Hematopoietic multipotent progenitor cell treated with erythropoietin and hydrocortisone succinate and interleukin-3 and kit ligand, for 17 days (in vitro differentiated cells): ENCODE data around the gene KIAA1755.
A peak's percentile ranks its signal among the peaks of the same experiment; 100 is the strongest.

ENCODE experiments used
- DNase-seq: peaks from one replicate; pipeline ENCODE4 v3.0.0-alpha.2; 2015; ENCODE audit warnings: low spot score

KIAA1755 gene

DNA sequence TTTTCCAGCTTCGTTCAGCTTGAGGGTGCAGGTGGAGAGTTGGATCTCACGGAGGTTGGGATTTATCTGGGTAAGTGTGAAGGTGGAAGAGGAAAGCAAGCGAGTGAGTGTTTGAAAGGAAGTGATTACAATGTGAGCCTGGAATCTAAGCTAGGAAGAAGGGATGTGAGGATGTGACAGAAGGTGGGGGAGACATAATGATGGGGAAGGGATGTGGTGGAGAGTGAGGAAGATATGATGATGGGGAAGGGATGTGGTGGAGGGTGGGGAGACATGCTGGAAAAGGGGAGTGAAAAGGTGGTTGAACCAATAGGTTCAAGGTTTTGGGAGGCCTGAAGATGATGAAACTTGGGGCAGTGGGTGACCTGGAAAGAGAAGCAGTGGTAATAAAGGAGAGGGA lies 23.2 kb downstream of the KIAA1755 start:
- DNase-seq = no peak

- no peak for DNase-seq
Observed at GRCh38 chr20:38231531-38232121, 28.9 kb downstream of the KIAA1755 start.

- DNase-seq = no peak
Observed at GRCh38 chr20:38230957-38231526, 29.5 kb downstream of the KIAA1755 start.

GRCh38 chr20:38230253-38230551 lies 30.3 kb downstream of the KIAA1755 start:
- DNase-seq = no peak

DNA sequence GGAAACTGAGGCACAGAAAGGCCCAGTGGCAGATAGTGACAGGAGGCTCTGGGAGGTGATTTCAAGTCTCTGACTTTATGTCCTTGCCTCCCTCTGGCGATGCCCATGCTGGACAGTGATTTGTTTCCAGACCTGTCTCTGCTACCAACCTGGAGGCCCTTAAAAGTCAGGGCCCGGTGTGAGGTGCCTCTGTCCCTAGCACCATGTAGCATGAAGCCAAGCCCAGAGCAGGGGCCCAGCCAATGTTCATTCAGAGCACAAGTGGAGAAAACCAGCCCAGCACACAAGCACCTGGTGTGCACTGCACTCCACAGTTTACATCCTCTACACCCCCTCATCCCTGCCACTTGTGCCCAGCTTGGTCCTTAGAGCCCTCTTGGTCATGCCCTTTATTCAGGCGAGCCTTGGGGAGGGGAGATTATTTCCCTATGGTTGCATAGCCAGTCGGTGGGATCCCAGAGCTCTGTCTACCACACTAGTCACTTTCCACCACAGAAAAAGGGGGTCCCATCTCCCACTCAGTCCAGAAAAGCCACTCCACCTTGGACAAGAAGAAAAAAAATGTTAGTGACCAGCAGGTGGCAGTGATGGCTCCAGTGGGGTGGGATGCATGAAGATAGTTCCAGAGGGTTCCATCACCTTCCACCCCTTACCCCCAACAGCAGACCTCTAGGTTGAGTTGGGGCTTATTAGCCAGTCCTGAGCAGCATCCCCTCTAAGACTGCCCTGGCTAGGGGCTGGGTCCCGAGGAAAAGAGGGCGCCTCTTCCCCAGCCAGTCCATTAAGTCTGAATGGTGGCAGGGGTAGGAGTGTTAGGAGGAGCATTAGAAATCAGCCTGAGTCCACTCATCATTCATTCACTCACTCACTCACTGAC lies 30.9 kb downstream of the KIAA1755 start:
- DNase-seq = no peak

GRCh38 chr20:38228436-38228835 lies 32.1 kb downstream of the KIAA1755 start:
- DNase-seq = peak; percentile 12

DNA sequence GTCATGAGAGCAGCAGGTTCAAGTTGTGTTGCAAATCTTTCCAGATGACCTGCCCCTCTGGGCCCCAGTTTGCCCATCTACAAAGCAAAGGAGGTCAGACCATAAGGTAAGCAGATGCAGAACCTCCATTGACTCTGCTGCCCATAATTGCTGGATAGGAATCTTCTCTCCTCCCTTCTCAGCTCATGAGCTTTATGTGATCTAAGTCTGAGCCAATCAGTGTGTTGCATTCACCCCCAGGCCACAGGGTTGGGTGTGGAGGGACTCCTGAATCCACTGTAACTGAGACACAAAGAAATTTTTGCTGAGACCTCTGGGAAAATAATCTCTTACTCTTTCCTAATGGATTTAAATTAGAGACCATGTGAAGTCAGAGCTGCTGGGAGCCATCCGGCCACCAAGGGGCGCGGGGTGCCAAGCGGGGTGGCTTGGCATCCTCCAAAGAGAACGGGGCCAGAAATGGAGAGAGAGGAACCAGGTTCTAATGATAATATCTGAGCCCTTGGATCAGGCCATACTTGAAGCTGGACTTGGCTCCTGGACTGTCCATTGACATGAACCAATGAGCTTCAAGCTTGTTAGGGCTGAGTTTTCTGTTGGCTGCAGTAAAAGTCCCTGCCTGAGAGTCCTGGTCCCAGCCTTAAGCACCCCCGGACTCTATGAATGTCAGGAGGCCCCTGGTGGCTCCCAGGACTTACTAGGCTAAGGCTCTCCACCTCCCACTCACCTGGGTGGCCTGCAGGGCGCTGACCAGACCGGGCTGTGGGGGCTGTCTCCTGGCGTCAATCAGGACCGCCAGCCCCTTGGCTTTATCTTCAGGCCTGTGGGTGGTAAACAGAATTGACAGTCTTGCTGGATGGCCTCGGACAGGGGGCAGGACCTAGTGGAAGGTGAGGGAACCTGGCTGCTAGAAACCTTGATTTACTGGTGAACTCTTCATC lies 32.8 kb downstream of the KIAA1755 start:
- no peak for DNase-seq

DNA sequence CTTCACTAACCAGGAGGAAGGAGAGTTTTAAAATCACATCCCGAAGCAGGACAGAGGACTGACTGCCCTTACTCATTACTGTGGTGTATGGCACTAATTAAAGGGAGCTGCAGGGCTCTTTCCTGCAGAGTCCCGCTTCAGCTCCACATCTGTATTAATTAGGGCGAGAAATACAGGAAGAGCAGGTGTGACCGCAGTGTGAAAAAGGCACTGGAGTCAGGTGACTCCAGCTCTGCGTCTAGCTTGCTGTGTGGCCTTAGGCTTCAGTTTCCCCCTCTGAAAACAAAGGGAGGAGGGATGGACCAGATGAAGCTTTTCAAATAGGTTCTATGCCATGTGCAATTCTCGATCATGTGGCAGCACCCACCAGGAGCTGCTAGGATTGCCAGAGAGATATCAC lies 34.0 kb downstream of the KIAA1755 start:
- no peak for DNase-seq

- DNase-seq = no peak
Observed at GRCh38 chr20:38225900-38226263, 34.7 kb downstream of the KIAA1755 start.

DNA sequence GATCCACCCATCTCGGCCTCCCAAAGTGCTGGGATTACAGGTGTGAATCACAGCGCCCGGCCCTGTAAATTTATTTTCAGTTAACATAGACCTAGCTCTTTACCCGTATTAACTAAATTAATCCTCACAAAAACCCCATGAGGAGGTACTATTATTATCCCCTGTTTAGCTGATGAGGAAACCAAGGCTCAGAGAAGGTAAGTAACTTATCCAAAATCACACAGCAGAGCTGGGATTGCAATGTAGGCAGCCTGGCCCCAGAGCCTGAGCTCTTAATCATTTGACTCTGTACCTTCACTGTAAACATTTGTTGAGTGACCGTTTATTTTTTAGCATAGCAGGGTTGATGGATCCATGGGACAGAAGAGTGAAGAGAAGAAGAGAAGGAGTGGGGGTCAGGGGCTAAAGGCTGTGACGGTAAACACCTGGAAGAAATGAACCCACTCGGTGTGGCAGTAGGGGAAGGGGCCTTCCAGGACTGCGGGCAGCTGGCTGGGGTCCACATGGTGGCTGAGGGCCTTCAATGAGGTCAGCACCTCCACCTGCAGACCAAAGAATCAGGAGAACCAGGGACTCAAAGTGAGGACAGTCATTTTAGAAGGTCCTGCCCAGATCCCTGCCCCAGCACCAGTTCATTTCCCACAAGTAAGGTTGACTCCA lies 35.2 kb downstream of the KIAA1755 start:
- no peak for DNase-seq

DNA sequence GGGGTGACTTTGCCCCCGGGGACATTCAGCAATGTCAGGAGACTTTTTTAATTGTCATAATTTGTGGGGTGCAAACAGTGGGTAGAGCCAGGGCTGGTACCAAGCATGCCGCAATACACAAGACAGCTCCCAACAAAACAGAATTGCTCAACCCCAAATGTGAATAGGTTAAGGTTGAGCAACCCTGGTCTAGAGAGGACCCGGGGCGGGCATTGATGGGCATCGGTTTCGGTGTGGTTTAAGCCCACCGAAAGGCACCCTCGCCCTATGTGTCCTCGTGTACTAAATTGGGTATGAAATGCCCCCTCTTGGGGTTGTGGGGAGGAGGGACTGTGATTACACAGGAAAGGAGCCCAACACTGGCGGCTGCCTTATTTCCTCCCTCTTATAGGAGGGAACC lies 36.0 kb downstream of the KIAA1755 start:
- no peak for DNase-seq

- no peak for DNase-seq
Observed at GRCh38 chr20:38223743-38224100, 36.8 kb downstream of the KIAA1755 start.

- DNase-seq = no peak
Observed at GRCh38 chr20:38222923-38223742, 37.4 kb downstream of the KIAA1755 start.

DNA sequence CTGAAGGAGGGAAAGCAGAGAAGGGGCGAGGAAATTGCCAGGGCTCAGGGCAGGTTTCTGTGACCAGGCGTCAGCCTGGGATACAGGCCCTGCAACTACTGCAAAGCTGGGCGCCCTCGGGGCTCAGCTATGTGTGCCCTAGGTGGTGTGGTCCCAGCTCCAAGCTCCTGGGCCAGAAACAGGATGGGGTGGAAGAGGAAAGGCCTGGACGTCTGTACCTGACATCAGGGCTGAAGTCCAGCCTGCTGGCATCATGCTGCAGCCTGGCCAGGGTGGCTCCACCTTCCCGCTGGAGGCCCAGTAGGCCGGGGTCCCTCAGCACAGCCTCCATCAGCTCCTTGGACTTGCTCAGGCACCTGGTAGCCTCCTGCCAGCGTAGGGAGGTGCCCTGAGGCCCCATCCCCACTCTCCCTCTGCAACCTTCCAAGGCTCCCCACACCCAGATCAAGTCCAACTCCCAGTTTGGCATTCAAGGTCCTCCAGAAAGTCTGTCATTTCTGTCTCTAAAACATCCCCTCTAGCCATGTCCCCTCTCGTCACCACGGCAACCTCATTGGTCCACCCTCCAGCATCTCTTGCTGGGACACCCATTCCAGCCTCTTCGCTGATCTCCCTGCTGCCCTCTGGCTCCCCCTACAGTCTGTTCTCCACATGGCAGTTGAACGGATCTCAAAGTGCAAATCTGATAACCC lies 38.2 kb downstream of the KIAA1755 start:
- peak; percentile 71 for DNase-seq

DNA sequence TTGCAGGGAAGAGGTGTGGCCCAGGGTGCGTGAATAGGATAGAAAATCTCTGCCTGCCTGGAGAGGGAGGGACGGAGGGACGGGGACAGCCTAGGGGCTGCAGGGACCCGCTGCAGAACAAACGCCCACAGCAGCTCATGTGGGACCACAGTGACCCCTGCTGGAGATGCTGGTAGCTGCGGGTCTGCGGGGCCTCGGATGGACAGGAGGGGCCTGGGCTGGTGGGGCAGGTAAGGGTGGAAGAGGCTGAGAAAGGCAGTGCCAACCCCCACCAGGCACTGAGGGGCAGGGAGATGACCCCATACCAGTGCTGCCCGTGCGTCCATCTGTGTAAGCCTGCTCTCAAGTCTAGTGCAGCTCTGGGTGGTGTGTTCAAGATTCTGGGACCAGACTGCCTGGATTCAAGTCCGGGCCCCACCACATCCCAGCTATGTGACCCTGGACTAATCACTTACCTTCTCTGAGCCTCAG lies 39.4 kb downstream of the KIAA1755 start:
- peak; percentile 61 for DNase-seq

DNA sequence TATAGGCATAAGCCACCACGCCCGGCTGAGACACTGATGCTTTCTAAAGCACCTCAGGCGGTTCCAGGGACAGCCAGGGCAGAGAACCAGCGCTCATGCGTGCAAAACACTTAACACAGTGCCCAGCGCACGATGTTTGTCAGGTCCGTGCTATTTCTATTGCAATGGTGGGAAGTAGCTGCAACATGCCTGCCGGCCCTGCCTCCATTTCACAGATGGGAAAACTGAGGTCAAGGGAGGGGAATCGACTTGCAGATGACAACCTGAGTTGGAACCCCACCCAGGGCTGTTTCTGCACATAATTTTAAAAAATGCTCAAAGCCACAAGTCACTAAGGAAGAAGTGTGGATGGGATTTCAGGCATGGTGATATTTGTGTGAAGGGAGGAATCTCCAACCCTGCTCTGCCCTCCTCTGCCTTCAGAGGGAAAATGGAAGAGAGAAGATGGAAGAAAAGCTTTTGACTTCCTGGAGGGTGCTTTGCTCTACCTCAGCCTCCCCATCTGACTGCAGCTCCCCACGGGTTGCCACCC lies 39.9 kb downstream of the KIAA1755 start:
- no peak for DNase-seq

- DNase-seq = no peak
Observed at GRCh38 chr20:38219006-38219950, 41.3 kb downstream of the KIAA1755 start.

DNA sequence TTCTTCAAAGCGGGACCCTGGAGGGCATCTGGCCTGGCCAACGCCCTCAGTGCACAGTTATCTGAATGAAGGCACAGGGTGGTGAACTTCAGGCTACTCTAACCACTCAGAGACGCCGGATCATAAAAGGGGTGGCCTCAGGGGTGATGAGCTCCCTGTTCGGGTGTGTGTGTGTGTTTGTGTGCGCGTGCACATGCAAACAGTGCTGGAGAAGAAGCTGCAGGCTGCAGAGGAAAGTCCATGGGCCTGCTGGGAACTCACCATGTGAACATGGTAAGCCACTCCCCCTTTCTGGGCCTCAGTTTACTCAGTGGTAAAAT lies 42.0 kb downstream of the KIAA1755 start:
- no peak for DNase-seq
